Measurements from ENCODE around the gene ISLR. TPM values are rescaled to one million over a fixed set of nuclear protein-coding genes. Genes with fewer than 3 reads are reported as not detected.

ISLR gene
- total and polyA plus RNA-seq, 2 of the 8 experiments (the other 6 are each of a cell fraction or from before 2014, with no cell fraction given), result 0.29 to 0.35 TPM

DNA sequence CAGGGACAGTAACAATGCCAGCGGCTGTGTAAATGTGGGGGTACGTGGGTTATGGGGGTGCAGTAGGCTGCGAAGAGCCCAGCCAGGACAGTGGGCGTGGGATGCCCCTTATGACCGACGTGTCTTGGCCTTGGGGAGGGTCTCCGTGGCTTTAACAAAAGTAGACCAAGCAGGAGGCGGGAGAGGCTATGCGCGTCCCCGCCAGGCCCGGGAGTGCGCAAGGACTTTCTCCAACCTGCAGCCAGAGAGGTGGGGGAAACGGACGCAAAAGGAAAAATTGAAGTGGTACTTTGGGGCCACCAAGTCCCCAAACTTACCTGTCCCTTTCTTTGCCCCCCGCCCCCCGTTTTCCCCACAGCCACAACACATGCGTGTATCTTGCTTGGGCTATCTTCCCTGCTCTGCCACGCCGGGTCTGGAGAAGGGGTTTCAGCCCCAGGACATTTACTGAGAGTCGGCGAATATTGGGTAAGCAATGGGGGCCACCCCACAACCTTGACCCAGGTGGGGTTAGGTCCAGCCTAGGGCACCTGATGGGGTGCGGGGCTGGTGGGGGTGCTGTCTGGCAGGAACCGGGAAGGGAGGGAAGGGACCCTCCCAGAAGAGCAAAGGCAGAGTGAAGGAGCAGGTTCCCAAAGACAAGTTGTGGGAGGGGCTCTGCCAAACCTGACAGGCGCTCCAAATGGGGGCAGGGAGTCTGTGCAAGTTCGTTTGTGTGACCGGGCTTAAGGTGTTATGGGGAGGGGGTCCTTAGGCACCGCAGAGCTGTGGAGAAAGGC, 42.5 kb upstream of the ISLR start (continued):
- TF ChIP-seq RNF2 (IDR thresholded peaks at IDR 0.05; ENCODE audit: borderline replicate concordance, low read depth, low read length, missing control alignments, poor library complexity, severe bottlenecking) (peak; percentile 1), SUZ12 (IDR thresholded peaks at IDR 0.05; ENCODE audit: low read length) (peak; percentile 33; the same call in 1 of the 2 replicates), KDM1A (IDR thresholded peaks at IDR 0.05; ENCODE audit: borderline replicate concordance, low read length) (no peak), RBBP5 (IDR thresholded peaks at IDR 0.05; ENCODE audit: borderline replicate concordance, low read depth, low read length) (no peak)
- TF ChIP-seq, protein P1, sequence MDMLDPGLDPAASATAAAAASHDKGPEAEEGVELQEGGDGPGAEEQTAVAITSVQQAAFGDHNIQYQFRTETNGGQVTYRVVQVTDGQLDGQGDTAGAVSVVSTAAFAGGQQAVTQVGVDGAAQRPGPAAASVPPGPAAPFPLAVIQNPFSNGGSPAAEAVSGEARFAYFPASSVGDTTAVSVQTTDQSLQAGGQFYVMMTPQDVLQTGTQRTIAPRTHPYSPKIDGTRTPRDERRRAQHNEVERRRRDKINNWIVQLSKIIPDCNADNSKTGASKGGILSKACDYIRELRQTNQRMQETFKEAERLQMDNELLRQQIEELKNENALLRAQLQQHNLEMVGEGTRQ (IDR thresholded peaks at IDR 0.05; ENCODE audit: low read length), result no peak

All from H1 (cell line).